Measurements from ENCODE around the gene ALKBH5. TPM values are rescaled to one million over a fixed set of nuclear protein-coding genes. Genes with fewer than 3 reads are reported as not detected.
A peak's percentile ranks its signal among the peaks of the same experiment; 100 is the strongest.

The ALKBH5 gene
- total RNA-seq, 4 donors from 2014 or later = 66.5 to 136 (median 98.5) TPM

GRCh38 chr17:18173740-18174139 is 9.9 kb upstream of the ALKBH5 start:
- no peak for DNase-seq
- Histone ChIP-seq H3K27me3 (no peaks in the 10 kb centered on the region), H3K27ac (no peak overlapping the region), H3K36me3 (no peaks in the 10 kb centered on the region), H3K4me1 (no peaks in the 10 kb centered on the region), H3K9me3 (no peaks in the 10 kb centered on the region), H3K4me3 (no peak overlapping the region)
- intact Hi-C loops (cut with DNase I; ENCODE audit: low total_unique reads) = no loop called here
- TF ChIP-seq POLR2A (IDR thresholded peaks at IDR 0.05) (no peak), CTCF (IDR thresholded peaks at IDR 0.05) (no peak)

- TF ChIP-seq POLR2A (IDR thresholded peaks at IDR 0.05) = no peak
- no peak for TF ChIP-seq CTCF (IDR thresholded peaks at IDR 0.05)
- intact Hi-C loops (cut with DNase I; ENCODE audit: low total_unique reads) = no loop called here
- H3K27me3 ChIP-seq = no peaks in the 10 kb centered on the region
- DNase-seq = no peak
- H3K9me3 ChIP-seq = no peaks in the 10 kb centered on the region
- H3K4me1 ChIP-seq = peaks cover 2 to 7% of the 10 kb centered on the region in 2 donors
- H3K36me3 ChIP-seq = no peaks in the 10 kb centered on the region
- no peak overlapping the region for H3K27ac ChIP-seq
- H3K4me3 ChIP-seq = no peak overlapping the region
These were observed 7.5 kb upstream of the ALKBH5 start for GRCh38 chr17:18176176-18176575.

GRCh38 chr17:18177133-18177532 is 6.5 kb upstream of the ALKBH5 start:
- no peak for DNase-seq
- Histone ChIP-seq H3K4me3 (no peak overlapping the region), H3K4me1 (peaks cover 6 to 7% of the 10 kb centered on the region in 2 donors), H3K36me3 (no peaks in the 10 kb centered on the region), H3K9me3 (no peaks in the 10 kb centered on the region), H3K27ac (no peak overlapping the region), H3K27me3 (no peaks in the 10 kb centered on the region)
- no peak for TF ChIP-seq POLR2A (IDR thresholded peaks at IDR 0.05)
- TF ChIP-seq CTCF (IDR thresholded peaks at IDR 0.05) = no peak
- intact Hi-C loops (cut with DNase I; ENCODE audit: low total_unique reads) = no loop called here

GRCh38 chr17:18177722-18178121 is 5.9 kb upstream of the ALKBH5 start:
- Histone ChIP-seq H3K36me3 (no peaks in the 10 kb centered on the region), H3K4me1 (peaks cover 6 to 7% of the 10 kb centered on the region in 2 donors), H3K27ac (no peak overlapping the region), H3K4me3 (no peak overlapping the region), H3K27me3 (no peaks in the 10 kb centered on the region), H3K9me3 (no peaks in the 10 kb centered on the region)
- TF ChIP-seq CTCF (IDR thresholded peaks at IDR 0.05) (no peak), POLR2A (IDR thresholded peaks at IDR 0.05) (no peak)
- intact Hi-C loops (cut with DNase I; ENCODE audit: low total_unique reads) = no loop called here
- no peak for DNase-seq

GRCh38 chr17:18179196-18179595 is 4.4 kb upstream of the ALKBH5 start:
- DNase-seq = no peak
- TF ChIP-seq CTCF (IDR thresholded peaks at IDR 0.05) = no peak
- no peak for TF ChIP-seq POLR2A (IDR thresholded peaks at IDR 0.05)
- no peak overlapping the region for H3K4me3 ChIP-seq
- H3K4me1 ChIP-seq = peaks cover 6 to 7% of the 10 kb centered on the region in 2 donors
- intact Hi-C loops (cut with DNase I; ENCODE audit: low total_unique reads) = no loop called here
- H3K9me3 ChIP-seq = no peaks in the 10 kb centered on the region
- H3K27me3 ChIP-seq = no peaks in the 10 kb centered on the region
- peak overlapping the region; percentile 93 to 96 for H3K27ac ChIP-seq
- no peaks in the 10 kb centered on the region for H3K36me3 ChIP-seq
